HEK293 (cell line): ENCODE measurements around the gene HEPH.

ENCODE experiments used
- ZNF138 ChIP-seq: fragments of 450-650 bp; formaldehyde crosslinking; IDR thresholded peaks from 2 replicates; pipeline ENCODE4 v1.5.1; 2016; ENCODE audit warnings: missing biosample characterization, missing genetic modification characterization, borderline replicate concordance
- ZNF184 ChIP-seq: fragments of 450-650 bp; IDR thresholded peaks from 2 replicates; pipeline ENCODE4 v1.5.1; 2018; ENCODE audit warnings: missing biosample characterization, mild to moderate bottlenecking, missing genetic modification characterization
- ZNF239 ChIP-seq: fragments of 450-650 bp; formaldehyde crosslinking; IDR thresholded peaks from 2 replicates; pipeline ENCODE4 v1.5.1; 2016; ENCODE audit warnings: missing biosample characterization, missing genetic modification characterization
- TF ChIP-seq, protein P1 (sequence below): fragments of 450-650 bp; formaldehyde crosslinking; IDR thresholded peaks from 2 replicates; pipeline ENCODE4 v1.5.1; 2016; ENCODE audit warnings: missing biosample characterization, missing genetic modification characterization
- TF ChIP-seq, protein P2 (sequence below): fragments of 450-650 bp; formaldehyde crosslinking; IDR thresholded peaks from 2 replicates; pipeline ENCODE4 v1.5.1; 2016; ENCODE audit warnings: missing biosample characterization, missing genetic modification characterization

DNA sequence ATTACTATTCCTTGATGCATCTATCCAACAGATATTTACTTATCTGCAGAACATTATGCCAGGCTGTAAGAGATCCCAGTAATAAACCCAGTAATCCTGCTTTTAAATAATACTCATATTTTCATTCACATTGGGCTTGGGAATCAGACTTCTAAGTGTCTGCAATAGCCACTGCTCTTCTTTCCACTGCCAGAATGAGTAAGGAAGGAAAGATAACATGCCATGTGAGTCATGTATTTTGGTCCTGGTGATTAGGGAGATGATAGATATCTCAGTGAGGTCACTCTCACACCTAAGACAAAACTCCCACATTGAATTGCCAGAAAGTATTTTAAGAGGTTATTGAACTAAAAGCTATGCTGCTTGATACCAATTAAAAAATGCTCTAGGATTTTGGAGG, 13.9 kb upstream of the HEPH start:
- TF ChIP-seq, protein P1, sequence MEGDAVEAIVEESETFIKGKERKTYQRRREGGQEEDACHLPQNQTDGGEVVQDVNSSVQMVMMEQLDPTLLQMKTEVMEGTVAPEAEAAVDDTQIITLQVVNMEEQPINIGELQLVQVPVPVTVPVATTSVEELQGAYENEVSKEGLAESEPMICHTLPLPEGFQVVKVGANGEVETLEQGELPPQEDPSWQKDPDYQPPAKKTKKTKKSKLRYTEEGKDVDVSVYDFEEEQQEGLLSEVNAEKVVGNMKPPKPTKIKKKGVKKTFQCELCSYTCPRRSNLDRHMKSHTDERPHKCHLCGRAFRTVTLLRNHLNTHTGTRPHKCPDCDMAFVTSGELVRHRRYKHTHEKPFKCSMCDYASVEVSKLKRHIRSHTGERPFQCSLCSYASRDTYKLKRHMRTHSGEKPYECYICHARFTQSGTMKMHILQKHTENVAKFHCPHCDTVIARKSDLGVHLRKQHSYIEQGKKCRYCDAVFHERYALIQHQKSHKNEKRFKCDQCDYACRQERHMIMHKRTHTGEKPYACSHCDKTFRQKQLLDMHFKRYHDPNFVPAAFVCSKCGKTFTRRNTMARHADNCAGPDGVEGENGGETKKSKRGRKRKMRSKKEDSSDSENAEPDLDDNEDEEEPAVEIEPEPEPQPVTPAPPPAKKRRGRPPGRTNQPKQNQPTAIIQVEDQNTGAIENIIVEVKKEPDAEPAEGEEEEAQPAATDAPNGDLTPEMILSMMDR = no peak
- TF ChIP-seq, protein P2, sequence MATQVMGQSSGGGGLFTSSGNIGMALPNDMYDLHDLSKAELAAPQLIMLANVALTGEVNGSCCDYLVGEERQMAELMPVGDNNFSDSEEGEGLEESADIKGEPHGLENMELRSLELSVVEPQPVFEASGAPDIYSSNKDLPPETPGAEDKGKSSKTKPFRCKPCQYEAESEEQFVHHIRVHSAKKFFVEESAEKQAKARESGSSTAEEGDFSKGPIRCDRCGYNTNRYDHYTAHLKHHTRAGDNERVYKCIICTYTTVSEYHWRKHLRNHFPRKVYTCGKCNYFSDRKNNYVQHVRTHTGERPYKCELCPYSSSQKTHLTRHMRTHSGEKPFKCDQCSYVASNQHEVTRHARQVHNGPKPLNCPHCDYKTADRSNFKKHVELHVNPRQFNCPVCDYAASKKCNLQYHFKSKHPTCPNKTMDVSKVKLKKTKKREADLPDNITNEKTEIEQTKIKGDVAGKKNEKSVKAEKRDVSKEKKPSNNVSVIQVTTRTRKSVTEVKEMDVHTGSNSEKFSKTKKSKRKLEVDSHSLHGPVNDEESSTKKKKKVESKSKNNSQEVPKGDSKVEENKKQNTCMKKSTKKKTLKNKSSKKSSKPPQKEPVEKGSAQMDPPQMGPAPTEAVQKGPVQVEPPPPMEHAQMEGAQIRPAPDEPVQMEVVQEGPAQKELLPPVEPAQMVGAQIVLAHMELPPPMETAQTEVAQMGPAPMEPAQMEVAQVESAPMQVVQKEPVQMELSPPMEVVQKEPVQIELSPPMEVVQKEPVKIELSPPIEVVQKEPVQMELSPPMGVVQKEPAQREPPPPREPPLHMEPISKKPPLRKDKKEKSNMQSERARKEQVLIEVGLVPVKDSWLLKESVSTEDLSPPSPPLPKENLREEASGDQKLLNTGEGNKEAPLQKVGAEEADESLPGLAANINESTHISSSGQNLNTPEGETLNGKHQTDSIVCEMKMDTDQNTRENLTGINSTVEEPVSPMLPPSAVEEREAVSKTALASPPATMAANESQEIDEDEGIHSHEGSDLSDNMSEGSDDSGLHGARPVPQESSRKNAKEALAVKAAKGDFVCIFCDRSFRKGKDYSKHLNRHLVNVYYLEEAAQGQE (tag by site-specific recombination) = no peak
- no peak for TF ChIP-seq ZNF138
- no peak for TF ChIP-seq ZNF184 (tag by site-specific recombination)
- TF ChIP-seq ZNF239 (tag by site-specific recombination) = no peak
